ENCODE measurements around the gene NPIPB2.
"Not testable (repeated sequence)": the region's sequence is repeated elsewhere in the genome, so short reads cannot be mapped to it uniquely, and the experiment has no call there.

The NPIPB2 gene

DNA sequence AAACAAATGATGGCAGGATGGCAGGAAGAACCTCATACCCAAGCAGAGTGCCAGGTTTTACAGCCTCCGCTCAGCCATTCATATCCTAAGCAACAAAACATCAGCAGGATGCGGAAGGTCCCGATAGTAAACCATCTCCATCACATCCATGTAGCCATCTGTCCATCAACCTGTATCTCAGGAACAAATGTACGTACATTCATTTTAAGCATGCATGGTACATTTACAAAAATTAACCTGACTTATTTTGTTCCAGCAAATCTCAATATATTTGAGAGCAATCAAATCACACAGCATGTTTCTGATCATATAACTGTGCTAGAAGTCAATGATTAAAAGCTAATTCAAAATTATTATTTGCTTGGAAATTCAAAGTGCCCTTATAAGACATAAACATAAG lies at the start of gene NPIPB2:
Gene NPIPB2 (minus strand): TSS at position 101 of the 400 bp plus-strand sequence. CDS start 0 bp downstream, at position 101.
- DNase-seq (ENCODE audit: low read depth, low spot score), result not testable (repeated sequence)

DNA sequence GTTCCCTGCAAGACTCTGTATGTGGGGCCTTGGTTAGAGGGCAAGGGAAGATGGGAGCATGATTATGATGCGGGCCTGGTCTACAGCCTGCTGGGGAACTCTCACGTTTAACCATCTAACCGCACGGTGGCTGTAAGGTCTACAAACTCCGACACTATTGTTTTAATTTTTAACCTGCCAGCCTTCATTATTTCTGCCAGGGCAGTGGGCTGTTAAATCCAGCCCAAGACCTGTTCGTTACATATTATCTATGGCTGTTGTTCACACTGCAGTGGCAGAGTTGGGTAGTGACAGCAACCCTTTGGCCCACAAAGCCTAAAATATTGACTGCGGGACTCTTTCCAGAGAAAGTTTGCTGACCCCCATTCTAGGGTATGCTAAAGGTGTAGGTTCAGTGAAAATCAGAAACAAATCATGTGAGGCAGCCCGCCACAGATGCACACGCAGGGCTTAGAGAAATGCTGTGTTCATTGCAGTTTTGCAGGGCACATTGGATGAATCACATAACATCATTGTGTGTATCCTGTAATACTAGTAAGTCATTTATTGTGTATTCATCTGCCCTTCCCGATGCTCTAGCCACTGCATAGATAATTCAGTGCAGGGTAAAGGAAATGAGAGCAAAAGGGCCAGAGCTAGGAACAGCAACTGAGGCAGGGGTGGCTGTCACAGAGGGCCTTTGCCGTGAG lies 49.0 kb upstream of the NPIPB2 start:
- DNase-seq (ENCODE audit: low read depth, low spot score), result no peak

DNA sequence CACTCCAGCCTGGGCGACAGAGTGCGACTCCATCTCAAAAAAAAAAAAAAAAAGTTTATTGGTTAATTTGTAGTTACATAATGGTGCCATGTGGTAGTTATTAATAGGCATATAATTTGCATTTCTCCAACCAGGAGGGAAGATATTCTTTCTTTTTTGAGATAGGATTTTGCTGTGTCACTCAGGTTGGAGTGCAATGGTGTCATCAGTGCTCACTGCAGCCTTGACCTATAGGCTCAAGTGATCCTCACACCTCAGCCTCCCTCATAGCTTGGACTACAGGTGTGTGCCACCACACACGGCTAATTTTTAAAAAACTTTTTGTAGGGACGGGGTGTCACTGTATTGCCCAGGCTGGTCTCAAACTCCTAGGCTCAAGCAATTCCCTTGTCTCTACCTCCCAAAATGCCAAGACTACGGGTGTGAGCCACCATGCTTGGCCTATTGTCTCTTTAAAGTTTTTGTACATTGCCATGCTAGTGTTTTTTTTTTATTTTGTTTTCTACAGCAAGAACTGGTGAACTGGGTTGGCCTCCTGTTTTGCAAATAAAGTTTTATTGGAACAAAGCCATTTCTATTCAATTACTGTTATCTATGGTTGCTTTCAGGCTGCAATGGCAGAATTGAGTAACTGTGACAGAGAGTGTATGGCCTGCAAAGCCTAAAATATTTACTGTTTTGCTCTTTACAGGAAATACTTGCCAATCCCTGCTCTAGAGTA lies 46.6 kb upstream of the NPIPB2 start:
- DNase-seq (ENCODE audit: low read depth, low spot score), result no peak

DNA sequence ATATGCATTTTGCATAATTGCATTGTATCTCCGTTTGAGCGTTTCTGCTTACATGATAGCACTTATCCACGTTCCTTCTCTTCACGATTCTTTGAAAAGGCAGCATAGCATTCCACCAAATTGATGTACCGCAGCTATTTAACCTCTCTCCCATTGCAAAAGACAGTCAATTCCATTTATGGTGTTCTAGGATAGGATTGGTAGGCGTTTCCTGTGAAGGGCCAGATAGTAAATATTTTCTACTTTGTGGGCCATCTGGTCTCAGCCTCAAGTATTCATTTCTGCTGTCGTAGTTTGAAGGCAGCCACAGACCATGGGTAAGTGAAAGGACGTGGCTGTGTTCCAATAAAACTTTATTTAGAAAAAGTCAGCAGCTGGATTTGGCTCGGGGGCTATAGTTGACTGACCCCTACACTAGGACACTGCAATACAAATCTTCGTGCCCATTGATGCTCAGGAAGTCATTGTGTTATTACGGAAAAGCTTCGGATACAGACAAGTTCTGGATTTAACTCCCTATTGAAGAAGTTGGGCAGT lies 44.7 kb upstream of the NPIPB2 start:
- DNase-seq (ENCODE audit: low read depth, low spot score), result no peak

DNA sequence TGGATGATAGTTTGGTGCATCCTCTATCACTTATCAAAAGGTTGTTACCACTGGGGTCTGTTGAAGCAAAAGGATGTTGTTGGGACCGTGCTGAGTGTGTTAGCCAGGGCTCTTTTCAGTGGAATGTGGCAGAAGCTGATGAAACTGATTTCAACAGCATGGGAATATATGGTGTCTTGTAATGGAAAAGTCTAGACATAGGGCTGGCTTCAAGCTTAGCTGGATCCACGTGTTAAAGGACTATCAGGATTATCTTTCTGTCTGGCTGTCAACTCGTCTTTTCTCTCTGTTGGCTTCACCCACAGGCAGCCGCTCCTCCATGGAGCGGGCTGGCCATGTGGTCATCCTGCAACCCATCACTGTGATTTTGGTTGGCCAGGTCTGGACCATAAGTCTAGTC lies 43.4 kb upstream of the NPIPB2 start:
- no peak for DNase-seq (ENCODE audit: low read depth, low spot score)

DNA sequence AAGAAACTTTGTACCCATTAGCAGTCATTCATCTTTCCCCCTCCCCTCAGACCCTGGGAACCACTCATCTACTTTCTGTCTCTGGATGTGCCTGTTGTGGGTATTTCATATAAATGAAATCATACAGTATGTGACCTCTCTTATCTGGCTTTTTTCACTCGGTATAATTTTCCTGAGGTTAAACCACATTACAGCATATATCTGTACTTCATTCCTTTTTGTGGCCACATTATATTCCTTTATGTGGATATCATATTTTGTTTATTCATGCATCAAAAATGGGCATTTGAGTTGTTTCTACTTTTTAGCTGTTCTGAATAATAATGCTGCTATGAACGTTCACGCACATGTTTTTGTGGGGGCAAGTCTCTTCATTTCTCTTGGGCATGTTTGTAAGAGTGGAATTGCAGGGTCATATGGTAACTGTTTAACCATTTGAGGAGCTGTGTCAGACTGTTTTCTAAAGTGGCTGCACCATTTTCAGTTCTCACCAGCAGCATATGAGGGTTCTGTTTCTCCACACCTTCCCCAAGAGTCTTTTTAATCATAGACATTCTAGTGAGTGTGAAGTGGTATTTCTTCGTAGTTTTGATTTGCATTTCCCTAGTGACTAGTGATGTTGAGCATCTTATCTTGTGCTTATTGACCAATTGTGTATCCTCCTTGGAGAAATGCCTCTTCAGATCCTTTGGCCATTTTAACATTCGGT lies 38.4 kb upstream of the NPIPB2 start:
- DNase-seq (ENCODE audit: low read depth, low spot score), result no peak

DNA sequence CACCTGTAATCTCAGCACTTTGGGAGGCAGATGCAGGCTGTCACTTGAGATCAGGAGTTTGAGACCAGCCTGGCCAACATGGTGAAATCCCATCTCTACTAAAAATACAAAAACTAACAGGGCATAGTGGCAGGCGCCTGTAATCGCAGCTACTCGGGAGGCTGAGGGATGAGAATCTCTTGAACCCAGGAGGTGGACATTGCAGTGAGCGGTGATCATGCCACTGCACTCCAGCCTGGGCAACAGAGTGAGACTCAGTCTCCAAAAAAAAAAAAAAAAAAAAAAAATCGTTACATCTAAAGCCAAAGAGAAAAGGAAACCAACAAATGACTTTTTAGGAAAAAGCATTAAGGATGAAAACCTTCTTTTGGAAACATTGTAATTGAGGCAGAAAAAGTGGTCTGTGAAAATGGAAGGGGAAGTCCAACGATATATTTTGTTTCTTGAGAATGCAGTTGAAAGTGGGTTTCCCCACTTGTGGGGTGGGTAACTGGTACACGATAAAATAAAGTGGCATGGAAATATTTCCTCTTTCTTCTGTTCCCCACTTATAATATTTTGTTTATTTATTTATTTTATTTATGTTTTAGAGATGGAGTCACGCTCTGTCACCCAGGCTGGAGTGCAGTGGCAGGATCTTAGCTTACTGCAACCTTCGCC lies 37.3 kb upstream of the NPIPB2 start:
- no peak for DNase-seq (ENCODE audit: low read depth, low spot score)

DNA sequence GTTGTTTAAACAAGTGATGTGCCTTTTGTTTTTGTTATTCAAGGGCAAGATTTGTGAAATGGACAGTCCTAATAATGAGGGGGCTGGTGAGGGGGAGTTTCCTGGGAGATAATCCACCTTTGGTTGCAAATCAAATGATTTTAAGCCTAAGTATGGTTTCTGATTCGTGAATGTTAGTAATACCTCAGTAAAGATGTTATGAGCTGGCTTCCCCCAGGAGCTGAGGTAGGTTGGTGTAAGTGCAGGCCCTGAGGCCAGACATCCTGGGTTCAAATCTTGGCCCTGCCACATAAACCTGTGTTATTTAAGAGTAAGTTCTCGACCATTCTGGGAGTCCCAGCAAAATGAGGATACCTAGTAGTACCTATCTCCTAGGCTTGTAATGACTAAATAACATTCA lies 36.2 kb upstream of the NPIPB2 start:
- no peak for DNase-seq (ENCODE audit: low read depth, low spot score)

DNA sequence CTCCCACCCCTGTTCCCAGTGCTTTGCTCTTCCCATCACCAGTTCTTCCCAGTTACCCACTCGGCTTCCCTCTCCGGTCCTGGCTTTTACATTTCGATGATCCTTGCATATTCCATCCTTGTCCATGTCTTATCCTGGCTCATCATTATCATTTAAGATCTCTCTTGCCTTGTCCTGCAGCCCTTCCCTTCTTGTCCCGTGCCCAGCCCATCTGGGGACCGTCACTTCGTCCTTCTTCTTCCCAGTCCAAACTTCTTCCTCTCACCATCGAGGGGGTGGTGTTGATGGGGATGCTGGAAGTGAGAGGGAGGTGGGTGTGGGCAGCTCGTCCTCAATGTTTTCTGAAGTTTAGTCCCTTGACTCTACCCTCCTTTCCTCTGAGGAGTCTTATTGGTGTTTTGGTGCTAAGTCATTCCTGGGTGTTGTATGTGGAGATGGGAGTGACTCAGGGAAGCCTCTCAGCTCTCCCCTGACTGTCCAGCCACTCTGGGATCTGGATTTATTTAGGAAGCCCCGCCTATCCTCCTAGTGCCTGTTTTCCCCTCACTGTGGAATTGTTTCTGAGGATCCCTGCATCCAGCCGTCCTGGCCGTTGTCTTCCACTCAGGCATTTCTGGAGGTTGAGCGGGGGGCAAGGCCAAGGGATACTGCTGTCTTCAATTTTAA lies 35.7 kb upstream of the NPIPB2 start:
- DNase-seq (ENCODE audit: low read depth, low spot score), result no peak

DNA sequence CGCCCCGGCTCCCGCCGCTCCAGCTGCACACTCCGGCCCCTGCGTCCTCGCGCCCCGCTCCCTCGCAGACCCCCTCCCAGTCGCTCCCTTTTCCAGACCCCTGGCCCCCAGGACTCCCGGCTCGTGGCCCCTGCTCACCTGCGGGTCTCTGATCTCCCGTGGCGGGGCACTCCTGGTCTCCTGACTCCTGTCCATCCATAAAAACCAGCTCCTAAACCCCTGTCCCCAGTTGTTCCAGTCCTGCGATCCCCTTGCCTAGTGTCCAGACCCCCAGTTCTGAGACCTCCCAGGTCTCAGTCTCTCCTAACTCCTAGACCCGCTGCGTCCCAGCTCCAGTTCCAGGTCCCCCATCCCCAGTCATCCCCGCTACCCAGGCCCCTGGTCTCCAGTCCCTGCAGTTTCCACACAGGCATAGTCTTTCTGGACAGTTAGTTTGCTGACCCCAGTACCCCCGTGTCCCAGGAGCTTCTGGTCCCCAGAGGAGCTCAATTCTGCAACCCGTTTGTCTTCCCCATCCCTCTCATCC lies 35.1 kb upstream of the NPIPB2 start:
- DNase-seq (ENCODE audit: low read depth, low spot score), result no peak

DNA sequence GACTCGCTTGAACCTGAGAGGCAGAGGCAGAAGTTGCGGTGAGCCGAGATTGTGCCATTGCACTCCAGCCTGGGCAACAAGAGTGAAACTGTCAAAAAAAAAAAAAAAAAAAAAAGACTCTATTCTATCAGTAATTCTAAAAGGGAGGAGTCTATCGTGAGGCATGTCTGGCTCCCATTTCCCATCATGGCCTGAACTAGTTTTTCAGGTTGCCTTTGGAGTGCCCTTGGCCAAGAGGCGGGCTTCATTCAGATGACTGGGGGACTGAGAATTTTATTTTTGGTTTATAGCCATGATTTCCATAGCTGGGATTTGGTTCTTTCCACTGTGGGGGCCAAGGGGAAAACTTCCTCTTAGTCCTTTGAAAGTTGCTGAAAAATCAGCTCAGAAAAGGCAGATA lies 31.2 kb upstream of the NPIPB2 start:
- DNase-seq (ENCODE audit: low read depth, low spot score), result no peak

DNA sequence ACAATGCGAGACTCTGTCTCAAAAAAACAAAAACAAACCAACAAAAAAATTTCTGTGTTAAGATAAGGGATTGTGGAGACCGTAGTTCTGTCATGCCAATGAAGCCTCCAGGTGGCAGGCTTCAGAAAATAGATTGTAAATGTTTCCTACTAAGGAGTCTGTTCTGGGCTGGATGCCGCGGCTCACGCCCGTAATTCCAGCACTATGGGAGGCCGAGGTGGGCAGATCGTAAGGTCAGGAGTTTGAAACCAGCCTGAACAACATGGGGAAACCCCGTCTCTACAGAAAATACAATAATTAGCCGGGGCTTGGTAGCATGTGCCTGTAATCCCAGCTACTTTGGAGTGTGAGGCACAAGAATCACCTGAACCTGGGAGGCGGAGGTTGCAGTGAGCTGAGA lies 30.3 kb upstream of the NPIPB2 start:
- DNase-seq (ENCODE audit: low read depth, low spot score), result no peak

DNA sequence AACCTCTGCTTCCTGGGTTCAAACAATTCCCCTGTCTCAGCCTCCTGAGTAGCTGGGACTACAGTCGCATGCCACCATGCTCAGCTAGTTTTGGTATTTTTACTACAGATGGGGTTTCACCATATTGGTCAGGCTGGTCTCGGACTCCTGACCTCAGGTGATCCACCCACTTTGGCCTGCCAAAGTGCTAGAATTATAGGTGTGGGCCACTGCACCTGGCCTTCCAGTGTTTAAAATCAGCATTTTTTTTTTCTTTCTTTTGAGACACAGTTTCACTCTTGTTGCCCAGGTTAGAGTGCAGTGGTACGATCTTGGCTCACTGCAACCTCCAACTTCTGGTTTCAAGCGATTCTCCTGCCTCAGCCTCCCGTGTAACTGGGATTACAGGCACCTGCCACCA lies 28.4 kb upstream of the NPIPB2 start:
- not testable (repeated sequence) for DNase-seq (ENCODE audit: low read depth, low spot score)

DNA sequence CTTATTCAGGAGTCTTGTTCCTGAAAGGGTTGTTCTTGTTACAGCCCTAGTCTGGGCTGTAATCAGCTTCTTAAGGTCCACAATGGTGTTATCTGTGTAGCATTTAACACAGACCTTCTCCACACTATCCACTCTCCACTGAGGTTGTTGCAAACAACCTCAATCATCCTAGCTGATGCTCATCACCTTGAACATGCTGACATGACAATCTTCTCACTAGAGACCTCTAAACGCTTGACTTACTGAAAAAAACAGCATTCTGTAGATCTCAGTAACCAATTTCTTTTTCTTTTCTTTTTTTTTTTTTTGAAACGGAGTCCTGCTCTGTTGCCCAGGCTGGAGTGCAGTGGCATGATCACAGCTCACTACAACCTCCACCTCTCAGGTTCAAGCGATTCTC lies 26.7 kb upstream of the NPIPB2 start:
- DNase-seq (ENCODE audit: low read depth, low spot score), result no peak

DNA sequence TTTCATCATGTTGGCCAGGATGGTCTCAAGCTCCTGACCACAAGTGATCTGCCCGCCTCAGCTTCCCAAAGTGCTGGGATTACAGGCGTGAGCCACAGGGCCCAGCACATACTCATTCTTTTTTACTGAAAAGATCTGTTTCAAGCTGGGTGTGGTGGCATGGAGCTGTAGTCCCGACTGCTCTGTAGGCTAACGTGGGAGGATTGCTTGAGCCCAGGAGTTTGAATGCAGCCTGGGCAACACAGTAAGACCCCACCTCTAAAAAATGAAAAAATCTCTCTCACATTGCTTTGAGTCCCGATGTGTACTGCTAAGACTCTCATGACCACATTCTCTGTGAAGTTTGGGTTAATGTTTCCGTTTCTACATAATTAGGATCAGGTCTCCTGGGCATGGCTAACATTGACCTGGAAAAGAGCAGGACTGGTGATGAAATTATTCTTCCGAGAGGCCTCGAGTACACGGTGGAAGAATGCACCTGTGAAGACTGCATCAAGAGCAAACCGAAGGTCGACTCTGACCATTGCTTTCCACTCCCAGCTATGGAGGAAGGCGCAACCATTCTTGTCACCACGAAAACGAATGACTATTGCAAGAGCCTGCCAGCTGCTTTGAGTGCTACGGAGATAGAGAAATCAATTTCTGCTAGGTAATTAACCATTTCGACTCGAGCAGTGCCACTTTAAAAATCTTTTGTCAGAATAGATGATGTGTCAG lies 25.5 kb upstream of the NPIPB2 start:
- no peak for DNase-seq (ENCODE audit: low read depth, low spot score)

DNA sequence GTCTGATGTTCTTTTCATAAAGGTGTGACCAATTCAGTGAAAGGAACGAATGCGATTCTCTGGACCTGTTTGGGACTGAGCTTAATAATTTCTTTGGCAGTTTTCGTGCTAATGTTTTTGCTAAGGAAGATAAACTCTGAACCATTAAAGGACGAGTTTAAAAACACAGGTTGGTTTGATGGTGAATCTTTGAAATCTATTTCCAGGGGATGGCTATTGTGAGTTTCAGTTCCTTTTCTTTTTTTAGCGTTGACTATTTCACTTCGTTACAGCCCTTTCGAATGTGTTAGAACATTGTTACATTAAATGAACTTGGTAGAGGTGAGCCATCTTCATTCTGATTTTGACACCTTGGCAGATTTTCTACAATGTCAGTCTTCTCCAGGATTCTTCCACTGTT lies 24.3 kb upstream of the NPIPB2 start:
- DNase-seq (ENCODE audit: low read depth, low spot score), result no peak

DNA sequence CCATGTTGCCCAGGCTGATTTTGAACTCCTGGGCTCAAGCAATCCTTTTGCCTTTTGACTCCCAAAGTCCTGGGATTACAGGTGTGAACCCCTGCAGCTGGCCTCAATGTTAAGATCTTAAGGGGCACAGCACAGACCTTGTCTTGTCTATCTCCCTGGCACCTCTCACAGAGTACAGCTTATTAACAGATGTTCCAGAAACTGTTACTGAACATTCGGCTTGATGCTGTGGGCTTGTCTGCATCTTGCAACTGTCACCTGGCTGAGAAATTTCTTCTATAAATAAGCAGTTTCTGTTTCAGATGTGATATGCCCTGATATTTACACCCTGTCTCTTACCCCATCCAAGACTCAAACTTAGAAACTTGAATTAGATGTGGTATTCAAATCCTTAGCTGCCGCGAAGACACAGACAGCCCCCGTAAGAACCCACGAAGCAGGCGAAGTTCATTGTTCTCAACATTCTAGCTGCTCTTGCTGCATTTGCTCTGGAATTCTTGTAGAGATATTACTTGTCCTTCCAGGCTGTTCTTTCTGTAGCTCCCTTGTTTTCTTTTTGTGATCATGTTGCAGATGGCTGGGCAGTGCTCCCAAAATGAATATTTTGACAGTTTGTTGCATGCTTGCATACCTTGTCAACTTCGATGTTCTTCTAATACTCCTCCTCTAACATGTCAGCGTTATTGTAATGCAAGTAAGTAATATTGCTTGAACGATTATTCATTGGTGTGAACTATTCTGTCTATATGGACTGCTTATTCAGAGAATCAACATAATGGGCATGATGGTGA lies 23.1 kb upstream of the NPIPB2 start, which contains the start of gene TNFRSF17:
Gene TNFRSF17 (plus strand): TSS at position 450 of the 791 bp plus-strand sequence. CDS start 115 bp downstream, at position 565.
- no peak for DNase-seq (ENCODE audit: low read depth, low spot score)

DNA sequence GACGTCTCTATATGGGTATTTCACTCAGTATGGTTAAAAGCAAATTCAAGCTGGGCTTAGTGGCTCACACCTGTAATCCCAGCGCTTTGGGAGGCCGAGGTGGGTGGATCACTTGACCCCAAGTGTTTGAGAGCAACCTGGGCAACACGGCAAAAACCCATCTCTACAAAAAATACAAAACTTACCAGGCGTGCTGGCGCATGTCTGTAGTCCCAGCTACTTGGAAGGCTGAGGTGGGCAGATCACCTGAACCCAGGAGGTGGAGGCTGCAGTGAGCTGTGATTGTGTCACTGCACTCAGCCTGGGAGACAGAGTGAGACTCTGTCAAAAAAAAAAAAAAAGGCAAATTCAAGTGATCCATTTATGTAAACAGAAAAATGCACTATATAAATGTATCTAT lies 21.9 kb upstream of the NPIPB2 start:
- DNase-seq (ENCODE audit: low read depth, low spot score), result no peak

DNA sequence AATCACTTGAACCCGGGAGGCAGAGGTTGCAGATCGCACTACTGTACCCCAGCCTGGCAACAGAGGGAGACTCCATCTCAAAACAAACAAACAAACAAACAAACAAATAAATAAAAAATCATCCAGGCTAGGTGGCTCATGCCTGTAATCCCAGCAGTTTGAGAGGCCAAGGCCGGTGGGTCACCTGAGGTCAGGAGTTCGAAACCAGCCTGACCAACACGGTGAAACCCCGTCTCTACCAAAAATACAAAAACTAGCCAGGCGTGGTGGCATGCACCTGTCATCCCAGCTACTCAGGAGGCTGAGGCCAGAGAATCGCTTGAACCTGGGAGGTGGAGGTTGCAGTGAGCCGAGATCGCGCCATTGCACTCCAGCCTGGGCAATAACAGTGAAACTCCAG lies 21.1 kb upstream of the NPIPB2 start:
- not testable (repeated sequence) for DNase-seq (ENCODE audit: low read depth, low spot score)

DNA sequence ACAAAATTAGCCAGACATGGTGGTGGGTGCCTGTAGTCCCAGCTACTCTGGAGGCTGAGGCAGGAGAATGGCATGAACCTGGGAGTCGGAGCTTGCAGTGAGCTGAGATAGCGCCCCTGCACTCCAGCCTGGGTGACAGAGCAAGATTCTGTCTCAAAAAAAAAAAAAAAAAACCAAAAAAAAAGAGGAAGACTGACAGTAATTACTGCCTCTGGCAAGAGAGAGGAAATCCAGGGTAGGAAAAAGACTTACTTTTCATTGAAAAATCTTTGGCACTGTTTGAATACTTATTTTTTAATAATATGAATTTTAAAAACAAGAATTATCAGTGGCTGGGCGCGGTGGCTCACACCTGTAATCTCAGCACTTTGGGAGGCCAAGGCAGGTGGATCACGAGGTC lies 20.6 kb upstream of the NPIPB2 start:
- not testable (repeated sequence) for DNase-seq (ENCODE audit: low read depth, low spot score)
